Measurements from ENCODE around the gene TOPBP1. TPM values are rescaled to one million over a fixed set of nuclear protein-coding genes. Genes with fewer than 3 reads are reported as not detected.

TOPBP1 gene
- total and polyA plus RNA-seq, 2 of the 8 experiments (the other 6 are each of a cell fraction or from before 2014, with no cell fraction given), result 19.7 to 35.9 TPM

DNA sequence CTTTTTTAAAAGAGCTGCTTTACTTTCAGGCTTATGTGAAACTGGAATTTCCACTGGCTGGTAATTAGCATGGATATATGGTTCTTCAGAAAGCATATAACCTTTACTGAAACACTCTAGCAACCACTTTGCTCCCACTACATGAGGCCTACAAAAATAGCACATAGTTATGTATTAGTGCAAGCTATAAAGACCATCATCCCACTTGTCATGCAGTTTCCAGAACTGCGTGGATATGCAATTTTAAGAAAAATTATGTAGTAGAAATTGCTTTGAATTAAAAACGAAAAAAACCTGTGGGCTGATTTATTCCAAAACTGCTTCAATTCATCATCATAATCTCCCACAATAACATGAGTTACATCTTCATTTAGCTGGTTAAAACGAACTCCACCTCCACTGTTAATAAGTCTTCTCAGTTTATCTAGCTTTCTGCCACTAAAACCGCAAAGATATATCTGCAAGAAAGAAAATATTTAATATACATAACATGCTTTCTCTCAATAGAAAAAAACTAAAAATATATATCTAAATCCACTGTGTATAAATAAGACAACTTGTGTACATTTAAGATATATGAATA is 12.2 kb downstream of the TOPBP1 start (continued):
- TF ChIP-seq, protein P1, sequence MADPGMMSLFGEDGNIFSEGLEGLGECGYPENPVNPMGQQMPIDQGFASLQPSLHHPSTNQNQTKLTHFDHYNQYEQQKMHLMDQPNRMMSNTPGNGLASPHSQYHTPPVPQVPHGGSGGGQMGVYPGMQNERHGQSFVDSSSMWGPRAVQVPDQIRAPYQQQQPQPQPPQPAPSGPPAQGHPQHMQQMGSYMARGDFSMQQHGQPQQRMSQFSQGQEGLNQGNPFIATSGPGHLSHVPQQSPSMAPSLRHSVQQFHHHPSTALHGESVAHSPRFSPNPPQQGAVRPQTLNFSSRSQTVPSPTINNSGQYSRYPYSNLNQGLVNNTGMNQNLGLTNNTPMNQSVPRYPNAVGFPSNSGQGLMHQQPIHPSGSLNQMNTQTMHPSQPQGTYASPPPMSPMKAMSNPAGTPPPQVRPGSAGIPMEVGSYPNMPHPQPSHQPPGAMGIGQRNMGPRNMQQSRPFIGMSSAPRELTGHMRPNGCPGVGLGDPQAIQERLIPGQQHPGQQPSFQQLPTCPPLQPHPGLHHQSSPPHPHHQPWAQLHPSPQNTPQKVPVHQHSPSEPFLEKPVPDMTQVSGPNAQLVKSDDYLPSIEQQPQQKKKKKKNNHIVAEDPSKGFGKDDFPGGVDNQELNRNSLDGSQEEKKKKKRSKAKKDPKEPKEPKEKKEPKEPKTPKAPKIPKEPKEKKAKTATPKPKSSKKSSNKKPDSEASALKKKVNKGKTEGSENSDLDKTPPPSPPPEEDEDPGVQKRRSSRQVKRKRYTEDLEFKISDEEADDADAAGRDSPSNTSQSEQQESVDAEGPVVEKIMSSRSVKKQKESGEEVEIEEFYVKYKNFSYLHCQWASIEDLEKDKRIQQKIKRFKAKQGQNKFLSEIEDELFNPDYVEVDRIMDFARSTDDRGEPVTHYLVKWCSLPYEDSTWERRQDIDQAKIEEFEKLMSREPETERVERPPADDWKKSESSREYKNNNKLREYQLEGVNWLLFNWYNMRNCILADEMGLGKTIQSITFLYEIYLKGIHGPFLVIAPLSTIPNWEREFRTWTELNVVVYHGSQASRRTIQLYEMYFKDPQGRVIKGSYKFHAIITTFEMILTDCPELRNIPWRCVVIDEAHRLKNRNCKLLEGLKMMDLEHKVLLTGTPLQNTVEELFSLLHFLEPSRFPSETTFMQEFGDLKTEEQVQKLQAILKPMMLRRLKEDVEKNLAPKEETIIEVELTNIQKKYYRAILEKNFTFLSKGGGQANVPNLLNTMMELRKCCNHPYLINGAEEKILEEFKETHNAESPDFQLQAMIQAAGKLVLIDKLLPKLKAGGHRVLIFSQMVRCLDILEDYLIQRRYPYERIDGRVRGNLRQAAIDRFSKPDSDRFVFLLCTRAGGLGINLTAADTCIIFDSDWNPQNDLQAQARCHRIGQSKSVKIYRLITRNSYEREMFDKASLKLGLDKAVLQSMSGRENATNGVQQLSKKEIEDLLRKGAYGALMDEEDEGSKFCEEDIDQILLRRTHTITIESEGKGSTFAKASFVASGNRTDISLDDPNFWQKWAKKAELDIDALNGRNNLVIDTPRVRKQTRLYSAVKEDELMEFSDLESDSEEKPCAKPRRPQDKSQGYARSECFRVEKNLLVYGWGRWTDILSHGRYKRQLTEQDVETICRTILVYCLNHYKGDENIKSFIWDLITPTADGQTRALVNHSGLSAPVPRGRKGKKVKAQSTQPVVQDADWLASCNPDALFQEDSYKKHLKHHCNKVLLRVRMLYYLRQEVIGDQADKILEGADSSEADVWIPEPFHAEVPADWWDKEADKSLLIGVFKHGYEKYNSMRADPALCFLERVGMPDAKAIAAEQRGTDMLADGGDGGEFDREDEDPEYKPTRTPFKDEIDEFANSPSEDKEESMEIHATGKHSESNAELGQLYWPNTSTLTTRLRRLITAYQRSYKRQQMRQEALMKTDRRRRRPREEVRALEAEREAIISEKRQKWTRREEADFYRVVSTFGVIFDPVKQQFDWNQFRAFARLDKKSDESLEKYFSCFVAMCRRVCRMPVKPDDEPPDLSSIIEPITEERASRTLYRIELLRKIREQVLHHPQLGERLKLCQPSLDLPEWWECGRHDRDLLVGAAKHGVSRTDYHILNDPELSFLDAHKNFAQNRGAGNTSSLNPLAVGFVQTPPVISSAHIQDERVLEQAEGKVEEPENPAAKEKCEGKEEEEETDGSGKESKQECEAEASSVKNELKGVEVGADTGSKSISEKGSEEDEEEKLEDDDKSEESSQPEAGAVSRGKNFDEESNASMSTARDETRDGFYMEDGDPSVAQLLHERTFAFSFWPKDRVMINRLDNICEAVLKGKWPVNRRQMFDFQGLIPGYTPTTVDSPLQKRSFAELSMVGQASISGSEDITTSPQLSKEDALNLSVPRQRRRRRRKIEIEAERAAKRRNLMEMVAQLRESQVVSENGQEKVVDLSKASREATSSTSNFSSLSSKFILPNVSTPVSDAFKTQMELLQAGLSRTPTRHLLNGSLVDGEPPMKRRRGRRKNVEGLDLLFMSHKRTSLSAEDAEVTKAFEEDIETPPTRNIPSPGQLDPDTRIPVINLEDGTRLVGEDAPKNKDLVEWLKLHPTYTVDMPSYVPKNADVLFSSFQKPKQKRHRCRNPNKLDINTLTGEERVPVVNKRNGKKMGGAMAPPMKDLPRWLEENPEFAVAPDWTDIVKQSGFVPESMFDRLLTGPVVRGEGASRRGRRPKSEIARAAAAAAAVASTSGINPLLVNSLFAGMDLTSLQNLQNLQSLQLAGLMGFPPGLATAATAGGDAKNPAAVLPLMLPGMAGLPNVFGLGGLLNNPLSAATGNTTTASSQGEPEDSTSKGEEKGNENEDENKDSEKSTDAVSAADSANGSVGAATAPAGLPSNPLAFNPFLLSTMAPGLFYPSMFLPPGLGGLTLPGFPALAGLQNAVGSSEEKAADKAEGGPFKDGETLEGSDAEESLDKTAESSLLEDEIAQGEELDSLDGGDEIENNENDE (IDR thresholded peaks at IDR 0.05; ENCODE audit: insufficient replicate concordance, low read length), result no peak
- TF ChIP-seq, protein P2, sequence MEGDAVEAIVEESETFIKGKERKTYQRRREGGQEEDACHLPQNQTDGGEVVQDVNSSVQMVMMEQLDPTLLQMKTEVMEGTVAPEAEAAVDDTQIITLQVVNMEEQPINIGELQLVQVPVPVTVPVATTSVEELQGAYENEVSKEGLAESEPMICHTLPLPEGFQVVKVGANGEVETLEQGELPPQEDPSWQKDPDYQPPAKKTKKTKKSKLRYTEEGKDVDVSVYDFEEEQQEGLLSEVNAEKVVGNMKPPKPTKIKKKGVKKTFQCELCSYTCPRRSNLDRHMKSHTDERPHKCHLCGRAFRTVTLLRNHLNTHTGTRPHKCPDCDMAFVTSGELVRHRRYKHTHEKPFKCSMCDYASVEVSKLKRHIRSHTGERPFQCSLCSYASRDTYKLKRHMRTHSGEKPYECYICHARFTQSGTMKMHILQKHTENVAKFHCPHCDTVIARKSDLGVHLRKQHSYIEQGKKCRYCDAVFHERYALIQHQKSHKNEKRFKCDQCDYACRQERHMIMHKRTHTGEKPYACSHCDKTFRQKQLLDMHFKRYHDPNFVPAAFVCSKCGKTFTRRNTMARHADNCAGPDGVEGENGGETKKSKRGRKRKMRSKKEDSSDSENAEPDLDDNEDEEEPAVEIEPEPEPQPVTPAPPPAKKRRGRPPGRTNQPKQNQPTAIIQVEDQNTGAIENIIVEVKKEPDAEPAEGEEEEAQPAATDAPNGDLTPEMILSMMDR (IDR thresholded peaks at IDR 0.05; ENCODE audit: control extremely low read depth in 1 of 3, insufficient read depth in 1 of 3, low read depth in 1 of 3, low read length in 3 of 3), result no peak
- no peak for TF ChIP-seq TAF7 (optimal IDR thresholded peaks at IDR 0.05; ENCODE audit: borderline replicate concordance, low read depth, low read length)

Data from H1 (cell line).